DND-41 (cell line): ENCODE results near the gene ZDHHC18.

Experiments used
- CTCF ChIP-seq: IDR thresholded peaks from 2 replicates; pipeline ENCODE4 v1.5.1; 2012; ENCODE audit warnings: borderline replicate concordance, low read length, moderate library complexity, mild to moderate bottlenecking; ENCODE audit not compliant: poor library complexity, severe bottlenecking; ENCODE audit errors: extremely low read depth
- EZH2 ChIP-seq: IDR thresholded peaks from 3 replicates; pipeline ENCODE4 v1.6.1; 2012; ENCODE audit warnings: borderline replicate concordance, low read depth, mild to moderate bottlenecking, moderate library complexity, low read length, inconsistent platforms; ENCODE audit not compliant: severe bottlenecking

DNA sequence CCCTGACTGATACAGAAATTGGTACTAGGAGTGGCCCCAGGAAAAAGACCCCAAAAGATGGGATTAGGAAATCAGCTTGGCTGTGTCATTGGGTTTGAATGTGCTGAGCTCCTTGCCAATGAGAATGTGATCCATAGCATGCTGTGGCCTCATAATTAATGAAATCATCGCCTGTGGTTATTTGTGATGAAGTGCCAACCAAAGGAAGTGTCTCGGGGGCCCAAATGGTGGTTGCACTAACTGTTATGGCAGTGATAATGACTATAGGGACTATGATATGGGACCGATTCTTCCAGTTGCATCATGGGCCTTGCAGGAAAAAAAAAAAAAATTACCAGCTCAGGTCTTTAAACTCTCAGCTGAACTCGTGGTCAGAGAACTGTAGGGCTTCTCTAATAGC lies 15.4 kb upstream of the ZDHHC18 start:
- TF ChIP-seq CTCF (no peak), EZH2 (no peak)
